ENCODE measurements around the gene PRCP.

The PRCP gene

GRCh38 chr11:82823647-82824619, 76.3 kb downstream of the PRCP start:
- no peak for DNase-seq

GRCh38 chr11:82818409-82819043, 81.7 kb downstream of the PRCP start:
- no peak for DNase-seq

GRCh38 chr11:82815406-82815805, 84.8 kb downstream of the PRCP start:
- no peak for DNase-seq

GRCh38 chr11:82814379-82814778, 85.9 kb downstream of the PRCP start:
- DNase-seq: no peak

GRCh38 chr11:82811369-82811768, 88.9 kb downstream of the PRCP start:
- no peak for DNase-seq

GRCh38 chr11:82810738-82811137, 89.5 kb downstream of the PRCP start:
- DNase-seq: no peak

- DNase-seq: no peak
These were observed 89.9 kb downstream of the PRCP start for GRCh38 chr11:82810326-82810725.

GRCh38 chr11:82807646-82808045, 92.6 kb downstream of the PRCP start:
- DNase-seq: no peak

GRCh38 chr11:82802710-82803109, 97.5 kb downstream of the PRCP start:
- DNase-seq: no peak

- DNase-seq: no peak
These were observed 103.0 kb downstream of the PRCP start for GRCh38 chr11:82796998-82797961.

- no peak for DNase-seq
These were observed 105.7 kb downstream of the PRCP start for GRCh38 chr11:82794490-82794889.

- no peak for DNase-seq
These were observed 107.2 kb downstream of the PRCP start for GRCh38 chr11:82792822-82793569.

- no peak for DNase-seq
These were observed 107.9 kb downstream of the PRCP start for GRCh38 chr11:82792319-82792718.

- no peak for DNase-seq
These were observed 108.5 kb downstream of the PRCP start for GRCh38 chr11:82791779-82792178.

GRCh38 chr11:82790723-82791484, 109.3 kb downstream of the PRCP start:
- DNase-seq: no peak

GRCh38 chr11:82787981-82788380, 112.2 kb downstream of the PRCP start:
- DNase-seq: no peak

- no peak for DNase-seq
These were observed 113.4 kb downstream of the PRCP start for GRCh38 chr11:82786836-82787235.

- no peak for DNase-seq
These were observed 114.2 kb downstream of the PRCP start for GRCh38 chr11:82786001-82786400.

GRCh38 chr11:82782825-82783374, 117.3 kb downstream of the PRCP start:
- DNase-seq: no peak

- DNase-seq: no peak
These were observed 121.5 kb downstream of the PRCP start for GRCh38 chr11:82778776-82779175.

- no peak for DNase-seq
These were observed 123.9 kb downstream of the PRCP start for GRCh38 chr11:82776377-82776776.
